ENCODE results near the gene STARD13. TPM values are rescaled to one million over a fixed set of nuclear protein-coding genes. Genes with fewer than 3 reads are reported as not detected.
A peak's percentile ranks its signal among the peaks of the same experiment; 100 is the strongest.

The STARD13 gene
- total RNA-seq, 1 donor from 2014 or later: 23.6 TPM

DNA sequence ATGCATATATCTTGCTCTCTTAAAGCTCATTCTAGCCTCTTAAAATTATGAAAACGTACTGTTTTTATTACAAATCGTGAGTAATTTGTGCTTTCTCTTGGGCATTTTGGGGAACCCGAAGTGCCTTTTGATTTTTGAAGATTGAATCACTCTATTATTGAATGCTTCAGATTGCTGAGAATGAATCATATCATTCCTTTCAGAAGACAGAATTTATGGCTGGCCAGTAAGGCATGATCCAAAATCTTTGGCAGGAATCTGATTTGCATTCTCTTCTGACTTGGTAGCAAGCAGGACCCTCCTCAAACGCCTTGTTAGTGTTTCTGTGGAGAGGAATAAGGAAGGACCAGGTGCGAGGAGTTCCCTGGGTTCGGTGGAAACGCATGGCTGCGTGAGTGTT lies 49.5 kb downstream of the STARD13 start:
- Mint-ChIP-seq H3K4me3 (no peak overlapping the region), H3K27me3 (ENCODE audit: low read depth) (no peaks in the 10 kb centered on the region), H3K9me3 (peaks cover 15% of the 10 kb centered on the region), H3K4me1 (peaks cover 9% of the 10 kb centered on the region), H3K36me3 (ENCODE audit: low read depth) (peaks cover 37% of the 10 kb centered on the region), H3K27ac (ENCODE audit: unreplicated experiment) (no peak overlapping the region)
- no peak for DNase-seq (ENCODE audit: low read depth, low spot score)
- TF ChIP-seq, protein P1, sequence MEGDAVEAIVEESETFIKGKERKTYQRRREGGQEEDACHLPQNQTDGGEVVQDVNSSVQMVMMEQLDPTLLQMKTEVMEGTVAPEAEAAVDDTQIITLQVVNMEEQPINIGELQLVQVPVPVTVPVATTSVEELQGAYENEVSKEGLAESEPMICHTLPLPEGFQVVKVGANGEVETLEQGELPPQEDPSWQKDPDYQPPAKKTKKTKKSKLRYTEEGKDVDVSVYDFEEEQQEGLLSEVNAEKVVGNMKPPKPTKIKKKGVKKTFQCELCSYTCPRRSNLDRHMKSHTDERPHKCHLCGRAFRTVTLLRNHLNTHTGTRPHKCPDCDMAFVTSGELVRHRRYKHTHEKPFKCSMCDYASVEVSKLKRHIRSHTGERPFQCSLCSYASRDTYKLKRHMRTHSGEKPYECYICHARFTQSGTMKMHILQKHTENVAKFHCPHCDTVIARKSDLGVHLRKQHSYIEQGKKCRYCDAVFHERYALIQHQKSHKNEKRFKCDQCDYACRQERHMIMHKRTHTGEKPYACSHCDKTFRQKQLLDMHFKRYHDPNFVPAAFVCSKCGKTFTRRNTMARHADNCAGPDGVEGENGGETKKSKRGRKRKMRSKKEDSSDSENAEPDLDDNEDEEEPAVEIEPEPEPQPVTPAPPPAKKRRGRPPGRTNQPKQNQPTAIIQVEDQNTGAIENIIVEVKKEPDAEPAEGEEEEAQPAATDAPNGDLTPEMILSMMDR (conservative IDR thresholded peaks at IDR 0.05): no peak

DNA sequence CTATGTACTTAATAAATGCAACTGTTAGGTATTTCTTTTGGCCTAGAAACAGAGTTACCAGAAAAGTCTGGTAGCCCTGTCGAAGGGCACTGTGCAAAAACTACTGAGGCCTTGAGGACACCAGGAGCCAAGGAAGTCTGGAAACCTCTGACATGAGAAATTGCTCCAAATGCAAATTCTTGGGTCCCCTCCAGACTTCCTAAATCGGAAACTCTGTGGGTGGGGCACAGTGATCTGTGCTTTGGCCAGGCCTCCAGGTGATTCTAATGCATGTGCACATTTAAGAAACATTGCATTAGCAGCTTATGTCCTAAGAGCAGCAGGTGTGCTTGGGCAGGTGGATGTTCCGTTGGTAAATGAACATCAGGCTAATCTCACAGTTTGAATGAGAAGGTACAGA lies 50.0 kb downstream of the STARD13 start:
- peaks cover 40% of the 10 kb centered on the region for H3K36me3 Mint-ChIP-seq (ENCODE audit: low read depth)
- H3K27me3 Mint-ChIP-seq (ENCODE audit: low read depth): no peaks in the 10 kb centered on the region
- H3K9me3 Mint-ChIP-seq: peaks cover 15% of the 10 kb centered on the region
- no peak for DNase-seq (ENCODE audit: low read depth, low spot score)
- peaks cover 13% of the 10 kb centered on the region for H3K4me1 Mint-ChIP-seq
- H3K4me3 Mint-ChIP-seq: no peak overlapping the region
- TF ChIP-seq, protein P1 (conservative IDR thresholded peaks at IDR 0.05): no peak
- H3K27ac Mint-ChIP-seq (ENCODE audit: unreplicated experiment): no peak overlapping the region

DNA sequence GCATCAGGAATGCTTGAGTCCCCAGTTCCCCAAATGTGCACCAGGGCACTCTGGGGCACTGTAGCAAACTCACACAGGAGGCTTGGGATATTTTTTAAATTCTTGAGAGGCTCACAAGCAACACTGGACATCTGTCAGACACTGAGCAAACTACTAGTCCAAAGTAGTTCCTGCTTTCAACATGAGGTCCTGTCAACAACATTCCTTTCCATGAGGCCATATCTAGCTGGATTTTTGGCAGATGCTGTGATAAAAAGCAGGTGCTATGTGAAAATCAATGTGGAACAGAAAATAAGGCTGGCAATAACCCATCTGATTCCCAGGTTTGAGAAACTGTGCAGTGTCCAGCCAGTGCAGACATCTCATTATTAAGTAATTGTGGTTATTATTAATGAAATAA lies 50.5 kb downstream of the STARD13 start:
- Mint-ChIP-seq H3K4me1 (peaks cover 18% of the 10 kb centered on the region), H3K36me3 (ENCODE audit: low read depth) (peaks cover 39% of the 10 kb centered on the region), H3K9me3 (peaks cover 13% of the 10 kb centered on the region), H3K27me3 (ENCODE audit: low read depth) (no peaks in the 10 kb centered on the region), H3K27ac (ENCODE audit: unreplicated experiment) (no peak overlapping the region), H3K4me3 (no peak overlapping the region)
- no peak for DNase-seq (ENCODE audit: low read depth, low spot score)
- TF ChIP-seq, protein P1 (conservative IDR thresholded peaks at IDR 0.05): no peak

DNA sequence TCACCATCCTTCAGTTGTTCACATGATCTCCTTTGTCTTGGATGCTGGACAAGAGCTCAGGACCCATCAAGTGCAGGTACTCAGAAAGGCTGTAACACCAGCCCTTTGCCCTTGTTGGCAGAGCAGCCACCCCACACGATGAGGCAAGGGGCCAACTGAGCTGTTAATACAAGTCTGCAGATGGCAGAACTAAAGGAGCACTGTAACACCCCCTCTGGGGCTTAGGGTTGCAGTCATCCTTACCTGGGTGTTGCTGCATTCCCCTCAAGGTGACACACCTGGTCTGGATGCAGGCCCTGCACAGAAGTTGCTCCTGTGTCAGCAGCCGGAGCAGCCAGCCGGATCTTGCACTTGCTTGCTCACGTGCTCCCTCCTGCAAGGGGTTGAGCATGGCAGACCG lies 52.0 kb downstream of the STARD13 start:
- no peak overlapping the region for H3K4me3 Mint-ChIP-seq
- TF ChIP-seq, protein P1 (conservative IDR thresholded peaks at IDR 0.05): no peak
- peaks cover 9% of the 10 kb centered on the region for H3K9me3 Mint-ChIP-seq
- DNase-seq (ENCODE audit: low read depth, low spot score): no peak
- peaks cover 35% of the 10 kb centered on the region for H3K36me3 Mint-ChIP-seq (ENCODE audit: low read depth)
- H3K27ac Mint-ChIP-seq (ENCODE audit: unreplicated experiment): peak overlapping the region; percentile 60
- H3K4me1 Mint-ChIP-seq: peaks cover 34% of the 10 kb centered on the region
- H3K27me3 Mint-ChIP-seq (ENCODE audit: low read depth): no peaks in the 10 kb centered on the region

DNA sequence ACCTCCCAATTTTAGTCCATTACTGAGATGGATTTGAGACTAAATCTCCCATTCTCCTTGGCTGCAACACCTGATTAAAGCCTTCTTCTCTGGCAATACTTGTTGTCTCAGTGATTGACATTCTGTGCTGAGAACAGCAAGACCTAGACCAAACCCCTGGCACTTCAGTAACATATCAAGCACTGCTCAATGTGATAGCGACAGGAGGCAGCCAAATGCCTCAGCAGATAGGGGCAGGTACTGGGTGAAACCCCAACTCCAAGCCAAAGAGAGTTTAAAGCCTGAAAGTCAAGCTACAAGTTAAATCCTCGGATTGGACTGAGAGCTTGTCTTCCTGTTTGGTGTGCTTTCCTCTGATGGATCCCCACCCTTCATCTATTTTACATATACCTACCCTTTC lies 52.7 kb downstream of the STARD13 start:
- no peak for DNase-seq (ENCODE audit: low read depth, low spot score)
- H3K27ac Mint-ChIP-seq (ENCODE audit: unreplicated experiment): no peak overlapping the region
- TF ChIP-seq, protein P1 (conservative IDR thresholded peaks at IDR 0.05): no peak
- H3K9me3 Mint-ChIP-seq: peaks cover 7% of the 10 kb centered on the region
- peaks cover 38% of the 10 kb centered on the region for H3K4me1 Mint-ChIP-seq
- H3K27me3 Mint-ChIP-seq (ENCODE audit: low read depth): no peaks in the 10 kb centered on the region
- H3K36me3 Mint-ChIP-seq (ENCODE audit: low read depth): peaks cover 33% of the 10 kb centered on the region
- no peak overlapping the region for H3K4me3 Mint-ChIP-seq

DNA sequence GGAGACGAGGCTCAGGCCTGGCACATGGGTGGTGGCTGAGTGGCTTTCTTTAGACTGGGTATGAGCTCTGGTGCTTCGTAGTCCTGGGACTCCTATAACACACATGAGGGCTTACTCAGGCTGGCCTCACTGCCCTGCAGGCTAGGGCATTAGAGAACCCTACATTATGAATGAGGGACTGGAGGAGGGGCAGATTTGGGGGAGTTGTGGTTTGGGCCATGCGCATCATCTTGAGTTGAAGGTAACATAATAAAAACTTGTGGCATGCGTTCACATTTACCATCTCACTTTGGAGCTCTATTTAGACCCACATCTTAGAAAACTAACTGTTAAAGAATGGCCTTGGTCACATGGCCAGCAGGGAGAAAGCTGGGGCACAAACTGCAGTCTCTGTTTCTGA lies 54.2 kb downstream of the STARD13 start:
- peaks cover 6% of the 10 kb centered on the region for H3K9me3 Mint-ChIP-seq
- no peak for DNase-seq (ENCODE audit: low read depth, low spot score)
- H3K27ac Mint-ChIP-seq (ENCODE audit: unreplicated experiment): peak overlapping the region; percentile 99
- H3K27me3 Mint-ChIP-seq (ENCODE audit: low read depth): no peaks in the 10 kb centered on the region
- peaks cover 25% of the 10 kb centered on the region for H3K36me3 Mint-ChIP-seq (ENCODE audit: low read depth)
- H3K4me1 Mint-ChIP-seq: peaks cover 48% of the 10 kb centered on the region
- no peak overlapping the region for H3K4me3 Mint-ChIP-seq
- TF ChIP-seq, protein P1 (conservative IDR thresholded peaks at IDR 0.05): no peak
